ENCODE results near the gene NCOA7. TPM values are rescaled to one million over a fixed set of nuclear protein-coding genes. Genes with fewer than 3 reads are reported as not detected.
A peak's percentile ranks its signal among the peaks of the same experiment; 100 is the strongest.

Gene NCOA7
- total RNA-seq, 3 donors from 2014 or later (not counting 1 experiment from before 2014, with no cell fraction given), result 37.3 to 66.6 (median 56.8) TPM

GRCh38 chr6:125753218-125753936, 37.4 kb upstream of the NCOA7 start:
- peak in 1 of 2 donors; percentile 64 for DNase-seq
- H3K9me3 ChIP-seq (ENCODE audit: control insufficient read depth, insufficient read depth, low read length), result no peaks in the 10 kb centered on the region
- no peaks in the 10 kb centered on the region for H3K36me3 ChIP-seq (ENCODE audit: control insufficient read depth, insufficient read depth, low read length)
- 58% methylated on average over 5 of the region's 5 CpGs for WGBS (ENCODE audit: insufficient coverage)
- no peak overlapping the region for H3K4me3 ChIP-seq (ENCODE audit: low read length)
- Mint-ChIP-seq H3K27ac (no peak overlapping the region), H3K4me3 (no peak overlapping the region), H3K4me1 (peaks cover 18 to 19% of the 10 kb centered on the region in 2 donors), H3K36me3 (no peaks in the 10 kb centered on the region), H3K27me3 (ENCODE audit: low read depth in 2 of 2) (peaks cover 0 to 9% of the 10 kb centered on the region in 2 donors), H3K9me3 (no peaks in the 10 kb centered on the region)
- H3K27me3 ChIP-seq (ENCODE audit: control insufficient read depth, insufficient read depth, low read length), result peaks cover 26% of the 10 kb centered on the region
- H3K27ac ChIP-seq (ENCODE audit: low read length), result no peak overlapping the region
- peaks cover 15% of the 10 kb centered on the region for H3K4me1 ChIP-seq (ENCODE audit: control insufficient read depth, insufficient read depth, low read length)
- intact Hi-C loops (cut with micrococcal nuclease), result loop anchor here (1.0 kb wide), 1 partner anchor 442 kb away; no protein-coding TSS in a partner anchor
- ATAC-seq, result no peak
- TF ChIP-seq, protein P1, sequence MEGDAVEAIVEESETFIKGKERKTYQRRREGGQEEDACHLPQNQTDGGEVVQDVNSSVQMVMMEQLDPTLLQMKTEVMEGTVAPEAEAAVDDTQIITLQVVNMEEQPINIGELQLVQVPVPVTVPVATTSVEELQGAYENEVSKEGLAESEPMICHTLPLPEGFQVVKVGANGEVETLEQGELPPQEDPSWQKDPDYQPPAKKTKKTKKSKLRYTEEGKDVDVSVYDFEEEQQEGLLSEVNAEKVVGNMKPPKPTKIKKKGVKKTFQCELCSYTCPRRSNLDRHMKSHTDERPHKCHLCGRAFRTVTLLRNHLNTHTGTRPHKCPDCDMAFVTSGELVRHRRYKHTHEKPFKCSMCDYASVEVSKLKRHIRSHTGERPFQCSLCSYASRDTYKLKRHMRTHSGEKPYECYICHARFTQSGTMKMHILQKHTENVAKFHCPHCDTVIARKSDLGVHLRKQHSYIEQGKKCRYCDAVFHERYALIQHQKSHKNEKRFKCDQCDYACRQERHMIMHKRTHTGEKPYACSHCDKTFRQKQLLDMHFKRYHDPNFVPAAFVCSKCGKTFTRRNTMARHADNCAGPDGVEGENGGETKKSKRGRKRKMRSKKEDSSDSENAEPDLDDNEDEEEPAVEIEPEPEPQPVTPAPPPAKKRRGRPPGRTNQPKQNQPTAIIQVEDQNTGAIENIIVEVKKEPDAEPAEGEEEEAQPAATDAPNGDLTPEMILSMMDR (IDR thresholded peaks at IDR 0.05), result peak; percentile 62

DNA sequence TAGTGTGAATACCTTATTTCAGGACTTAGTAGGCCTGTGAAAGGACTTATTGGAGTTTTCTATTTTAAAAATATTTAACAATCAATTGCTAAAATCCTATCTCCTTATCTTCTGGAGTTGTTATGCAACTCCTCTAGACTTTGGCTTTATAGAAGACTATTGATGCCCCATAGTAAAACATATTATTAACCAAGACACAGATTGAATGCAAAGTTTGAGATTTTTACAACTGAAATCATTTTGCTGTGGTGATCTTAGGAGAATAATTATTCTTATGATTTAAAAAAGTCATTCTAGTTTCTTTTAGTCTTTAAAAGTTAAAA, 36.9 kb upstream of the NCOA7 start:
- H3K27ac Mint-ChIP-seq, result no peak overlapping the region
- H3K4me3 ChIP-seq (ENCODE audit: low read length), result no peak overlapping the region
- no peak overlapping the region for H3K27ac ChIP-seq (ENCODE audit: low read length)
- peaks cover 14 to 18% of the 10 kb centered on the region in 2 donors for H3K4me1 Mint-ChIP-seq
- DNase-seq (no peak), ATAC-seq (no peak)
- no peaks in the 10 kb centered on the region for H3K9me3 ChIP-seq (ENCODE audit: control insufficient read depth, insufficient read depth, low read length)
- no peaks in the 10 kb centered on the region for H3K36me3 ChIP-seq (ENCODE audit: control insufficient read depth, insufficient read depth, low read length)
- no peaks in the 10 kb centered on the region for H3K9me3 Mint-ChIP-seq
- peaks cover 2 to 9% of the 10 kb centered on the region in 2 donors for H3K27me3 Mint-ChIP-seq (ENCODE audit: low read depth in 2 of 2)
- peaks cover 21% of the 10 kb centered on the region for H3K27me3 ChIP-seq (ENCODE audit: control insufficient read depth, insufficient read depth, low read length)
- peaks cover 10% of the 10 kb centered on the region for H3K4me1 ChIP-seq (ENCODE audit: control insufficient read depth, insufficient read depth, low read length)
- H3K4me3 Mint-ChIP-seq, result no peak overlapping the region
- no peaks in the 10 kb centered on the region for H3K36me3 Mint-ChIP-seq
- intact Hi-C loops (cut with micrococcal nuclease), result loop anchor here (1.0 kb wide), 1 partner anchor 443 kb away; no protein-coding TSS in a partner anchor
- TF ChIP-seq, protein P1 (IDR thresholded peaks at IDR 0.05), result no peak

DNA sequence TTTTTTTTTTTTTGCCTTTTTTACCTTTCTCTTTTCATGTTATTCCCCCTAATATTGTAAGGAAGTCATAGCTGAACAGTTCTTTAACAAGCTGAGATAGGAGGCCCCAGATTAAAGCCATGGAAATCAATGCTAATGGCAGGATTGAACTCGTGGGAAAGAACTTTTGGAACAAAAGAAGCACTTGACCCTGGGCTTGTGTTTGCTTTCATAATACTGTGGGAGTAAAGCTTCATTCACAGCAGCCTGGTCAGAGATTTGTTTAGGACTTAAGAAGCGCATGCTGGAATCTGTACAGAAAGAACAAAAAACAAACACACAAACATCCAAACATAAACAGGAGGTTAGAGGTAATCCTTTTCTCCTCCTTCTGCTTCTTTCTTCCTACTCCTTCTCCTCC, 36.2 kb upstream of the NCOA7 start:
- no peaks in the 10 kb centered on the region for H3K36me3 Mint-ChIP-seq
- no peak for DNase-seq
- Histone ChIP-seq H3K27ac (ENCODE audit: low read length) (no peak overlapping the region), H3K27me3 (ENCODE audit: control insufficient read depth, insufficient read depth, low read length) (peaks cover 21% of the 10 kb centered on the region), H3K9me3 (ENCODE audit: control insufficient read depth, insufficient read depth, low read length) (no peaks in the 10 kb centered on the region), H3K4me3 (ENCODE audit: low read length) (no peak overlapping the region), H3K4me1 (ENCODE audit: control insufficient read depth, insufficient read depth, low read length) (peaks cover 9% of the 10 kb centered on the region), H3K36me3 (ENCODE audit: control insufficient read depth, insufficient read depth, low read length) (no peaks in the 10 kb centered on the region)
- intact Hi-C loops (cut with micrococcal nuclease), result no loop called here
- H3K27ac Mint-ChIP-seq, result no peak overlapping the region
- peaks cover 8 to 16% of the 10 kb centered on the region in 2 donors for H3K27me3 Mint-ChIP-seq (ENCODE audit: low read depth in 2 of 2)
- no peak for ATAC-seq
- TF ChIP-seq, protein P1 (IDR thresholded peaks at IDR 0.05), result no peak
- peaks cover 12 to 17% of the 10 kb centered on the region in 2 donors for H3K4me1 Mint-ChIP-seq
- 73% methylated on average over 2 of the region's 2 CpGs for WGBS (ENCODE audit: insufficient coverage)
- H3K9me3 Mint-ChIP-seq, result no peaks in the 10 kb centered on the region
- no peak overlapping the region for H3K4me3 Mint-ChIP-seq
